A549 (cell line): ENCODE data around the gene DENND5A. TPM values are rescaled to one million over a fixed set of nuclear protein-coding genes. Genes with fewer than 3 reads are reported as not detected.

ENCODE experiments used
- ATAC-seq, 2 experiments: fragments of 200-7000 bp in 1 of 2; fragments of >200 bp in 1 of 2; cut with Nextera tagmentation in 1 of 2; cut with Tn5 transposase in 1 of 2; 3 replicates each; pipeline versions ENCODE4 v1.8.0 to v1.9.1; 2018 to 2020; ENCODE audit warnings: mild to moderate bottlenecking in 1 of 2, moderate library complexity in 1 of 2
- CTCF ChIA-PET: fragments of 300-600 bp; sonication (Branson Sonifier 250); formaldehyde crosslinking; extraction: SDS; loops from one replicate; lab custom pipeline; 2021; ENCODE audit warnings: antibody characterized with exemption, inconsistent platforms; lab: Yijun Ruan, JAX
- POLR2A ChIA-PET: fragments of 350-600 bp; formaldehyde crosslinking; extraction: SDS; loops from one replicate; lab custom pipeline; 2021; ENCODE audit warnings: antibody characterized with exemption, inconsistent platforms; lab: Yijun Ruan, JAX
- DNase-seq, 2 experiments: peaks; one replicate each; pipeline versions ENCODE4 v3.0.0 to v3.0.0-alpha.2; 2011 to 2016; ENCODE audit warnings: low read depth in 1 of 2, low spot score in 1 of 2
- FAIRE-seq: peaks from 2 replicates; lab custom pipeline; 2011; peaks lifted over from hg19 to GRCh38; lab: Jason Lieb, UNC
- H3K27ac ChIP-seq, 2 experiments: fragments of >200 bp; sonication (Bioruptor Twin); formaldehyde crosslinking; 3 replicates each; pipeline ENCODE4 v1.5.1; 2016 to 2017
- H3K4me1 ChIP-seq: fragments of >200 bp; sonication (Bioruptor Twin); formaldehyde crosslinking; 3 replicates; pipeline ENCODE4 v1.6.1; 2016
- H3K4me2 ChIP-seq: fragments of >200 bp; sonication (Bioruptor Twin); formaldehyde crosslinking; 3 replicates; pipeline ENCODE4 v1.6.1; 2016
- H3K4me3 ChIP-seq: fragments of >200 bp; sonication (Bioruptor Twin); formaldehyde crosslinking; 3 replicates; pipeline ENCODE4 v1.5.1; 2016
- H3K9me3 ChIP-seq: fragments of >200 bp; sonication (Bioruptor Twin); formaldehyde crosslinking; 3 replicates; pipeline ENCODE4 v1.6.1; 2016
- HDAC2 ChIP-seq: fragments of 200-600 bp; sonication (generic); IDR thresholded peaks from 2 replicates; pipeline ENCODE4 v1.6.1; 2016
- JUN ChIP-seq, 2 experiments: fragments of >200 bp; sonication (Bioruptor Twin); formaldehyde crosslinking; IDR thresholded peaks; 2 replicates in 1 of 2; 3 replicates in 1 of 2; pipeline ENCODE4 v1.6.1; 2016 to 2017
- NFE2L2 ChIP-seq: fragments of 150-350 bp; conservative IDR thresholded peaks from 2 replicates; pipeline ENCODE4 v1.6.1; 2014; ENCODE audit warnings: low read length
- NR3C1 ChIP-seq: fragments of >200 bp; sonication (Bioruptor Twin); formaldehyde crosslinking; IDR thresholded peaks from 3 replicates; pipeline ENCODE4 v1.6.1; 2017
- PHF8 ChIP-seq: fragments of 200-600 bp; sonication (generic); IDR thresholded peaks from 2 replicates; pipeline ENCODE4 v1.6.1; 2016; ENCODE audit warnings: low read depth, mild to moderate bottlenecking, antibody characterized with exemption, moderate library complexity, borderline replicate concordance
- POLR2AphosphoS2 ChIP-seq: conservative IDR thresholded peaks from 2 replicates; pipeline ENCODE4 v1.6.1; 2012; ENCODE audit warnings: low read length, improper control_type of control experiment, inconsistent platforms
- SMC3 ChIP-seq: fragments of >200 bp; sonication (Bioruptor Twin); formaldehyde crosslinking; IDR thresholded peaks from 3 replicates; pipeline ENCODE4 v1.6.1; 2018; ENCODE audit warnings: inconsistent platforms
- SREBF2 ChIP-seq: fragments of 450-650 bp; IDR thresholded peaks from 2 replicates; pipeline ENCODE4 v1.6.1; 2014; ENCODE audit warnings: mild to moderate bottlenecking, moderate library complexity
- TFCP2L1 ChIP-seq: fragments of 250-450 bp; sonication (Bioruptor Pico); IDR thresholded peaks from 2 replicates; pipeline ENCODE4 v1.5.0; 2021; ENCODE audit warnings: mild to moderate bottlenecking
- TP53 ChIP-seq: fragments of 250-450 bp; sonication (Bioruptor Pico); IDR thresholded peaks from 2 replicates; pipeline ENCODE4 v1.5.0; 2021; ENCODE audit warnings: mild to moderate bottlenecking, moderate library complexity
- ZSCAN20 ChIP-seq: fragments of 250-450 bp; sonication (Bioruptor Pico); IDR thresholded peaks from 2 replicates; pipeline ENCODE4 v1.8.0; 2022; ENCODE audit warnings: mild to moderate bottlenecking, moderate library complexity
- WGBS: methylation state at CpG from one replicate; pipeline ENCODE4 v1.1.6; 2017; ENCODE audit errors: missing lambda C conversion rate; 5-methylcytosine and 5-hydroxymethylcytosine counted together
- polyA plus RNA-seq, 4 experiments: library from polyadenylated mRNA; depleted of rRNA in 3 of 4; stranded (reverse); fragments of >200 nt; fragmentation: RNase III in 1 of 4; extraction: RNeasy Plus Mini Kit Qiagen cat#74134 plus additional on column Dnase treatment in 1 of 4; gene quantifications; 2 replicates in 3 of 4; 3 replicates in 1 of 4; pipeline ENCODE4 v1.2.3, GENCODE V29; 2011 to 2017
- TF ChIP-seq, protein P1 (sequence below): fragments of 450-650 bp; IDR thresholded peaks from 2 replicates; pipeline ENCODE4 v1.6.1; 2014; ENCODE audit warnings: antibody characterized with exemption
- TF ChIP-seq, protein P2 (sequence below): fragments of 150-350 bp; IDR thresholded peaks from 2 replicates; pipeline ENCODE4 v1.6.1; 2014; ENCODE audit warnings: low read depth, mild to moderate bottlenecking, low read length
- TF ChIP-seq, protein P3 (sequence below): fragments of 250-450 bp; sonication (Bioruptor Pico); IDR thresholded peaks from 2 replicates; pipeline ENCODE4 v1.5.0; 2020; ENCODE audit warnings: low read depth, mild to moderate bottlenecking, moderate library complexity
- TF ChIP-seq, protein P4 (sequence below): fragments of >200 bp; sonication (Bioruptor Twin); formaldehyde crosslinking; IDR thresholded peaks from 3 replicates; pipeline ENCODE4 v1.5.1; 2016
- TF ChIP-seq, protein P5 (sequence below): fragments of >200 bp; sonication (Bioruptor Twin); formaldehyde crosslinking; IDR thresholded peaks from 3 replicates; pipeline ENCODE4 v1.6.1; 2016

Gene DENND5A
- polyA plus RNA-seq, 2 of the 4 experiments (the other 2 are of a cell fraction), result 36.6 to 88.7 TPM

DNA sequence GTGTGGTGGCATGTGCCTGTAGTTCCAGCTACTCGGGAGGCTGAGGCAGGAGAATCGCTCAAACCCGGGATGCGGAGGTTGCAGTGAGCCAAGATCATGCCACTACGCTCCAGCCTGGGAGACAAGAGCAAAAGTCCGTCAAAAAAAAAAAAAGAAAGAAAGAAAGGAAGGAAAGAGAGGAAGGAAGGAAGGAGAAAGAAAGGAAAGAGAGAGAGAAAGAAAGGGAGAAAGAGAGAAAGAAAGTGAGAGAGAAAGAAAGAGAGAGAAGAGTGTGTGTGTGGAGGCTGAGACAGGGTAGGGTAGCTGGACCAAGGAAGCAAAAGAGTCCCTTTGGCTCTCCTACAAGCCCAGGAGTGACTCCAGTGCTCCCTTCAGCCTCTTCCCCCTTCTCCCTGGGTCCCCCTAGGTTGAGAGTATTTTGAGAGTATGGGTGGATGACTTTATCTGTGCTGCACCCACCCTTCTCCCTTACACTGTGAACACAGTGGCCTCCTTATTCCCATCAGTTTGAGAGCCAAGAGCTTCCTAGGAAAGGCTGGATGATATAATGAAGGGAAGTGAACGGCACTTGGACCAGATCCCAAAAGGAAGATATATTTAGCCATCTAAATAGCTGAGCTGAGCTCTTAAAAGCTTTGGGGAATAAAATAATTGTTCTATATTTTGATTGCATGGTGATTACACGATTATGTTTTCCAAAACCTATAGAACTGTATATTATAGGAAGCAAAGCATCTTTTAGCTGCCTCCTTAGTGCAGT is 9.5 kb upstream of the DENND5A start:
- TF ChIP-seq TFCP2L1, result no peak
- TF ChIP-seq PHF8, result no peak
- H3K4me3 ChIP-seq, result no peak overlapping the region
- WGBS, result 78% methylated on average over 8 of the region's 8 CpGs
- H3K9me3 ChIP-seq, result no peaks in the 10 kb centered on the region
- no peaks in the 10 kb centered on the region for H3K4me1 ChIP-seq
- DNase-seq, result no peak
- FAIRE-seq, result no peak
- H3K27ac ChIP-seq, result no peak overlapping the region
- peak; percentile 35 to 46; a peak in 3 of 6 replicates for ATAC-seq
- H3K4me2 ChIP-seq, result no peak overlapping the region
- ChIA-PET CTCF (interaction anchor here (0.9 to 2.4 kb wide), 3 partner anchors 9 to 107 kb away, joined by 3 to 9 read pairs (median 4); no protein-coding TSS in a partner anchor), POLR2A (interaction anchor here (1.1 kb wide), 1 partner anchor 9 kb away, joined by 3 read pairs; the partner anchor contains the start of gene DENND5A)

DNA sequence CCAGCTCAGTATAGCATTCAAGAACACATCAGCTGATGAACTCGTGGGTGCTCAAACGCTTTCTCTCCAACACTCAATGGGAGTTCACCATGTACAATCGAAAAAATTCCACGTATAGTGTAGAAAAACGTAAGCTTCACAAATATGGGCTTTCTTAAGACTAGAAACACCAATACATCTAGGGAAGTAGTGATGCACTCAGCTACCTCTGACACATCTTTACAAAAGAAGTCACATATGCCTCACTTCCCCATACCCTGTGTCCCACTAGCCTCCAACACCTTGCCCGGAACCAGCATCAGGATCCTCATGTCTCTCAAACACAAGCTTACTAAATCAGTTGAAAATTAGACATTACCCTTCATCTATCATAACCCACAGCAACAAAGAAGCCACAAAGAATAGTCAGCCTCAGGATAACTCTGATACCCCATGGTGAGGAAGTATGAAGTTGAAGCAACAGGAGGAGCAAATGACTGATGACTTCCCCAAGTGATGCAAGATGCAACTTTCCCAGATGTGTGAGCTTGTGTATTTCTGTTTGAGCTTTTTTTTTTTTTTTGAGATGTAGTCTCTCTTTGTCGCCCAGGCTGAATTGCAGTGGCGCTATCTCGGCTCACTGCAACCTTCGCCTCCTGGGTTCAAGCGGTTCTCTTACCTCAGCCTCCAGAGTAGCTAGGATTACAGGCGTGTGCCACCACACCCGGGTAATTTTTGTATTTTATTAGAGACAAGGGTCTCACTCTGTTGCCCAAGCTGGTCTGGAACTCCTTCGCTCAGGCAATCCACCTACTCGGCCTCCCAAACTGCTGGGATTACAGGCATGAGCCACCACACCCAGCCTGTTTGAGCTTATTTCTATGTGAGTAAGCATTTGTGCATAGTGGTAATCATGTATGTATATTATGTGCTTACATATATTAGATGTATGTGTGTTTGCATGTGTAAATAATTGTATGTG is 8.5 kb upstream of the DENND5A start:
- no peaks in the 10 kb centered on the region for H3K4me1 ChIP-seq
- 88% methylated on average over 15 of the region's 15 CpGs for WGBS
- CTCF ChIA-PET, result interaction anchor here (0.6 to 2.0 kb wide), 4 partner anchors 29 to 233 kb away, joined by 3 to 6 read pairs (median 4); no protein-coding TSS in a partner anchor
- no peak for DNase-seq
- no peak overlapping the region for H3K27ac ChIP-seq
- TF ChIP-seq, protein P1, sequence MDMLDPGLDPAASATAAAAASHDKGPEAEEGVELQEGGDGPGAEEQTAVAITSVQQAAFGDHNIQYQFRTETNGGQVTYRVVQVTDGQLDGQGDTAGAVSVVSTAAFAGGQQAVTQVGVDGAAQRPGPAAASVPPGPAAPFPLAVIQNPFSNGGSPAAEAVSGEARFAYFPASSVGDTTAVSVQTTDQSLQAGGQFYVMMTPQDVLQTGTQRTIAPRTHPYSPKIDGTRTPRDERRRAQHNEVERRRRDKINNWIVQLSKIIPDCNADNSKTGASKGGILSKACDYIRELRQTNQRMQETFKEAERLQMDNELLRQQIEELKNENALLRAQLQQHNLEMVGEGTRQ, result no peak
- TF ChIP-seq, protein P2, sequence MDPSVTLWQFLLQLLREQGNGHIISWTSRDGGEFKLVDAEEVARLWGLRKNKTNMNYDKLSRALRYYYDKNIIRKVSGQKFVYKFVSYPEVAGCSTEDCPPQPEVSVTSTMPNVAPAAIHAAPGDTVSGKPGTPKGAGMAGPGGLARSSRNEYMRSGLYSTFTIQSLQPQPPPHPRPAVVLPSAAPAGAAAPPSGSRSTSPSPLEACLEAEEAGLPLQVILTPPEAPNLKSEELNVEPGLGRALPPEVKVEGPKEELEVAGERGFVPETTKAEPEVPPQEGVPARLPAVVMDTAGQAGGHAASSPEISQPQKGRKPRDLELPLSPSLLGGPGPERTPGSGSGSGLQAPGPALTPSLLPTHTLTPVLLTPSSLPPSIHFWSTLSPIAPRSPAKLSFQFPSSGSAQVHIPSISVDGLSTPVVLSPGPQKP, result no peak
- TF ChIP-seq POLR2AphosphoS2 (no peak), TP53 (no peak), NFE2L2 (no peak), HDAC2 (no peak), SMC3 (no peak), SREBF2 (no peak), JUN (IDR thresholded peaks at IDR 0.05) (no peak), ZSCAN20 (CRISPR knock-in tag) (no peak), NR3C1 (no peak)
- TF ChIP-seq, protein P3, sequence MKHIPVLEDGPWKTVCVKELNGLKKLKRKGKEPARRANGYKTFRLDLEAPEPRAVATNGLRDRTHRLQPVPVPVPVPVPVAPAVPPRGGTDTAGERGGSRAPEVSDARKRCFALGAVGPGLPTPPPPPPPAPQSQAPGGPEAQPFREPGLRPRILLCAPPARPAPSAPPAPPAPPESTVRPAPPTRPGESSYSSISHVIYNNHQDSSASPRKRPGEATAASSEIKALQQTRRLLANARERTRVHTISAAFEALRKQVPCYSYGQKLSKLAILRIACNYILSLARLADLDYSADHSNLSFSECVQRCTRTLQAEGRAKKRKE (CRISPR knock-in tag), result no peak
- TF ChIP-seq, protein P4, sequence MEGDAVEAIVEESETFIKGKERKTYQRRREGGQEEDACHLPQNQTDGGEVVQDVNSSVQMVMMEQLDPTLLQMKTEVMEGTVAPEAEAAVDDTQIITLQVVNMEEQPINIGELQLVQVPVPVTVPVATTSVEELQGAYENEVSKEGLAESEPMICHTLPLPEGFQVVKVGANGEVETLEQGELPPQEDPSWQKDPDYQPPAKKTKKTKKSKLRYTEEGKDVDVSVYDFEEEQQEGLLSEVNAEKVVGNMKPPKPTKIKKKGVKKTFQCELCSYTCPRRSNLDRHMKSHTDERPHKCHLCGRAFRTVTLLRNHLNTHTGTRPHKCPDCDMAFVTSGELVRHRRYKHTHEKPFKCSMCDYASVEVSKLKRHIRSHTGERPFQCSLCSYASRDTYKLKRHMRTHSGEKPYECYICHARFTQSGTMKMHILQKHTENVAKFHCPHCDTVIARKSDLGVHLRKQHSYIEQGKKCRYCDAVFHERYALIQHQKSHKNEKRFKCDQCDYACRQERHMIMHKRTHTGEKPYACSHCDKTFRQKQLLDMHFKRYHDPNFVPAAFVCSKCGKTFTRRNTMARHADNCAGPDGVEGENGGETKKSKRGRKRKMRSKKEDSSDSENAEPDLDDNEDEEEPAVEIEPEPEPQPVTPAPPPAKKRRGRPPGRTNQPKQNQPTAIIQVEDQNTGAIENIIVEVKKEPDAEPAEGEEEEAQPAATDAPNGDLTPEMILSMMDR, result no peak
- TF ChIP-seq, protein P5, sequence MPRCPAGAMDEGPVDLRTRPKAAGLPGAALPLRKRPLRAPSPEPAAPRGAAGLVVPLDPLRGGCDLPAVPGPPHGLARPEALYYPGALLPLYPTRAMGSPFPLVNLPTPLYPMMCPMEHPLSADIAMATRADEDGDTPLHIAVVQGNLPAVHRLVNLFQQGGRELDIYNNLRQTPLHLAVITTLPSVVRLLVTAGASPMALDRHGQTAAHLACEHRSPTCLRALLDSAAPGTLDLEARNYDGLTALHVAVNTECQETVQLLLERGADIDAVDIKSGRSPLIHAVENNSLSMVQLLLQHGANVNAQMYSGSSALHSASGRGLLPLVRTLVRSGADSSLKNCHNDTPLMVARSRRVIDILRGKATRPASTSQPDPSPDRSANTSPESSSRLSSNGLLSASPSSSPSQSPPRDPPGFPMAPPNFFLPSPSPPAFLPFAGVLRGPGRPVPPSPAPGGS, result no peak
- TF ChIP-seq, all 56 proteins: peak for 0
- POLR2A ChIA-PET, result interaction anchor here (1.4 kb wide), 1 partner anchor 187 kb away, joined by 3 read pairs; the partner anchor contains the start of gene ZNF143
- Histone ChIP-seq H3K4me3 (no peak overlapping the region), H3K9me3 (no peaks in the 10 kb centered on the region), H3K4me2 (no peak overlapping the region)
- ATAC-seq (peak in 1 of 2 experiments; percentile 45; a peak in 1 of 6 replicates), FAIRE-seq (no peak)
